ENCODE results near the gene HES1. TPM values are rescaled to one million over a fixed set of nuclear protein-coding genes. Genes with fewer than 3 reads are reported as not detected.
A peak's percentile ranks its signal among the peaks of the same experiment; 100 is the strongest.

The HES1 gene
- total RNA-seq, 3 donors from 2014 or later, result 6.6 to 110 (median 87.2) TPM

GRCh38 chr3:194158942-194159439, 23.0 kb downstream of the HES1 start:
- no peak overlapping the region for H3K4me3 ChIP-seq
- DNase-seq (ENCODE audit: low spot score in 2 of 2), result peak; percentile 74 to 75
- H3K27me3 ChIP-seq, result no peaks in the 10 kb centered on the region
- TF ChIP-seq CTCF (IDR thresholded peaks at IDR 0.05) (no peak), POLR2AphosphoS5 (IDR thresholded peaks at IDR 0.05) (peak in 1 of 3 donors; percentile 57)
- intact Hi-C loops (cut with DNase I; ENCODE audit: low total_unique reads), result no loop called here
- H3K4me1 ChIP-seq, result peaks cover 3 to 17% of the 10 kb centered on the region in 2 donors
- no peaks in the 10 kb centered on the region for H3K36me3 ChIP-seq
- H3K9me3 ChIP-seq, result peaks cover 0 to 4% of the 10 kb centered on the region in 2 donors
- H3K27ac ChIP-seq, result peak overlapping the region; percentile 88 to 91

- Histone ChIP-seq H3K36me3 (no peaks in the 10 kb centered on the region), H3K27ac (peak overlapping the region; percentile 88 to 91), H3K4me3 (no peak overlapping the region), H3K4me1 (peaks cover 3 to 17% of the 10 kb centered on the region in 2 donors), H3K9me3 (no peaks in the 10 kb centered on the region), H3K27me3 (no peaks in the 10 kb centered on the region)
- DNase-seq (ENCODE audit: low spot score in 2 of 2), result no peak
- TF ChIP-seq POLR2AphosphoS5 (IDR thresholded peaks at IDR 0.05) (no peak), POLR2A (IDR thresholded peaks at IDR 0.05) (no peak), CTCF (IDR thresholded peaks at IDR 0.05) (no peak)
- intact Hi-C loops (cut with DNase I; ENCODE audit: low total_unique reads), result no loop called here
Measured at GRCh38 chr3:194160158-194160557, 24.2 kb downstream of the HES1 start.

GRCh38 chr3:194161131-194162045, 25.4 kb downstream of the HES1 start:
- Histone ChIP-seq H3K4me1 (peaks cover 3 to 17% of the 10 kb centered on the region in 2 donors), H3K27me3 (no peaks in the 10 kb centered on the region), H3K4me3 (peak overlapping the region in 1 of 3 donors; percentile 22), H3K9me3 (no peaks in the 10 kb centered on the region), H3K36me3 (no peaks in the 10 kb centered on the region), H3K27ac (peak overlapping the region; percentile 88 to 91)
- DNase-seq (ENCODE audit: low spot score in 2 of 2), result peak; percentile 51 to 67
- TF ChIP-seq CTCF (IDR thresholded peaks at IDR 0.05), result no peak
- no peak for TF ChIP-seq POLR2A (IDR thresholded peaks at IDR 0.05)
- no peak for TF ChIP-seq POLR2AphosphoS5 (IDR thresholded peaks at IDR 0.05)
- intact Hi-C loops (cut with DNase I; ENCODE audit: low total_unique reads), result no loop called here

GRCh38 chr3:194162070-194162678, 26.2 kb downstream of the HES1 start:
- Histone ChIP-seq H3K36me3 (no peaks in the 10 kb centered on the region), H3K4me3 (no peak overlapping the region), H3K27ac (peak overlapping the region; percentile 88 to 91), H3K9me3 (no peaks in the 10 kb centered on the region), H3K4me1 (peaks cover 8 to 21% of the 10 kb centered on the region in 2 donors), H3K27me3 (no peaks in the 10 kb centered on the region)
- intact Hi-C loops (cut with DNase I; ENCODE audit: low total_unique reads), result no loop called here
- no peak for TF ChIP-seq CTCF (IDR thresholded peaks at IDR 0.05)
- no peak for TF ChIP-seq POLR2A (IDR thresholded peaks at IDR 0.05)
- no peak for TF ChIP-seq POLR2AphosphoS5 (IDR thresholded peaks at IDR 0.05)
- DNase-seq (ENCODE audit: low spot score in 2 of 2), result no peak
